HG03575 (cell line): ENCODE data around the gene CISH.

Source experiments
- ATAC-seq: cut with Tn5 transposase; IDR thresholded peaks from one replicate; pipeline ENCODE4 v1.9.1; 2021; ENCODE audit not compliant: unreplicated experiment, insufficient number of reproducible peaks, low FRiP score; ENCODE audit errors: extremely low read depth

Gene CISH

DNA sequence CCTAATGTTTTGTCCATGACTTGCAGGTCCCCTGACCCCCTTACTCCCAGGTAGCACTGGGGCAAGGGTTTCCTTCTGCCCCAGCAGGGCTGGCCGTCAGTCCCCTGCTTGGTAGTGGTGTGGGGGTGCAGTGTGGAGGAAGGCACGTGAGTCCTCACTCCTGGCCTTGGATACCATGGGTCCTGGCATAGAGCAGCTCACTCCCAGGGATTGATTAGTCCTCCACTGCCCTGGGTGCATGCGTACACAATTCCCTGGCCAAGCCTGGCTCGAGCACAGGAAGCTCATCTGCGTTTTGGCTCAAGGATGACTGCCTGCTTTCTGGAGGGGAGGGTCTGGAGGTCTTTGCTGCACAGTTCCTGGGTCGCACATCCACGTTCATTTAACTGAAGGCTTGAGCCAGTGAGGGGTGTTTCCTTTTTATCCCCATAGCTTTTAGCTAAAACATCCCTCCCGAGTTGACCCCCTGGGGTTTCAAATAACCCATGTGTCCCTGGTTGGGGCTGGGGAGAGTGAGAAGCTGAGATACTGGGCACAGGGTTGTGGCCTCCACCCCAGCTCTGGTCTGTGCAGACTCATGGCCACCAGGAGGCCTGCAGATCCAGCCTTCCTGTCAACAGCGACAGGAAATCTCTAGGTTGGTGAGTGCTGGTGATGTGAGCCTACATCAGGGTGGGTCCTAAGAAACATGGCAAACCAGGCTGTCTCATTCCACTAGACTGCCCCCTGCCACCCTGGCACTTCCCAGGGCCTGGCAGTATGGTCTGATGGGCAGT is 30.7 kb downstream of the CISH start:
- ATAC-seq, result no peak

DNA sequence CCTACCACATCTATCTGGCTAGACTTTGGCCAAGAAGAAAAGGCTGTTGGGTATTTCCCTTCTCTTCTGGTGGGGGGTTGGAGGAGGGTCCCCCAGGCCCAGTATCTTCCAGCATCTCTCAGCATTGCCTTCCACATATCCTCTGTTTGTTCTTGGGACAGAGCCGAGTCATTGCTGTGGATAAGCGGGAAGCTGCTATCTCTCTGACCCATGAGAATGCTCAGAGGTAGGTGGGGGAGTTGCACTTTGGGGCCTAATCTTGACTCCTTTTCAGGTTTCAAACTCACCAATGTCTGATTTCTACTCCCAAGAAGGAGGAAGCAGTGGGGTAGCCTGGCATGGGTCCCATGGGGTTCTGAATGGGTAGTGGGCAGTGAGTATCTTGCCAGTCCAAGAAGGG is 34.2 kb downstream of the CISH start:
- no peak for ATAC-seq

DNA sequence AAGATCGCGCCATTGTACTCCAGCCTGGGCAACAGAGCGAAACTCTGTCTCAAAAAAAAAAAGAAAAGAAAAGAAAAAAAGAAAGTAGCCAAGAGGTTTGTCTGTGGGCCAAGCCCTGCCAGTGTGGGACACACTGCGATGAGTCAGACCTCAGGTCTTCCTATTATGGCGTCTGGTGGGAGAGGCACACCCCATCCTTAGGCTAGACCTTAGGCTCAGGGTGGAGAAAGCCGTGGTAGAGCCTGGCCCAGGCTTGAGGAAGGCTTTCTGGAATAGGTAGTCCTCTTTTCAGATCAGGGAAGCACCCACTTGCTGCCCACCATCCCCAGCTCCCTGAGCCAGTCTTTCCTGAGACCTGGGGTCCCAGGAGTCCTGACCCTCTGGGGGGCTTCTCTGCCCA is 36.2 kb downstream of the CISH start:
- no peak for ATAC-seq

DNA sequence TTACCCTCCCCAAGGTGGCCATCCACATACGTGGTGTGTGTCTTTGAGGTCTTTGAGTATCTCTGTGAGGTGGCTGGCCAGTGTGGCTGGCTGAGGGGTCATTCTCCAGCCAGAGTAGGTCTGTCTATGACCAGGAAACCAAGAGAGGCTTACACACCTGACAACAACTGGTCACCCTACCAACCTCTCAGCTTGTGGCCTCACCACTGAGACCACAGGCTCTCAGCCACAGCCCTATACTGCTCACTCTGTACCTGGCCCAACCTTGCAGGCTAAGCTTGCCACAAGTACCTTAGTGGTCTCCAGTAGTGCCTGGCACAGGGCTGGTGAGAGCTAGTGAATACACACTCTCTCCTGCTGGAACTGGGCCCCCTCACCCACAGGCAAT is 37.1 kb downstream of the CISH start:
- ATAC-seq, result no peak

DNA sequence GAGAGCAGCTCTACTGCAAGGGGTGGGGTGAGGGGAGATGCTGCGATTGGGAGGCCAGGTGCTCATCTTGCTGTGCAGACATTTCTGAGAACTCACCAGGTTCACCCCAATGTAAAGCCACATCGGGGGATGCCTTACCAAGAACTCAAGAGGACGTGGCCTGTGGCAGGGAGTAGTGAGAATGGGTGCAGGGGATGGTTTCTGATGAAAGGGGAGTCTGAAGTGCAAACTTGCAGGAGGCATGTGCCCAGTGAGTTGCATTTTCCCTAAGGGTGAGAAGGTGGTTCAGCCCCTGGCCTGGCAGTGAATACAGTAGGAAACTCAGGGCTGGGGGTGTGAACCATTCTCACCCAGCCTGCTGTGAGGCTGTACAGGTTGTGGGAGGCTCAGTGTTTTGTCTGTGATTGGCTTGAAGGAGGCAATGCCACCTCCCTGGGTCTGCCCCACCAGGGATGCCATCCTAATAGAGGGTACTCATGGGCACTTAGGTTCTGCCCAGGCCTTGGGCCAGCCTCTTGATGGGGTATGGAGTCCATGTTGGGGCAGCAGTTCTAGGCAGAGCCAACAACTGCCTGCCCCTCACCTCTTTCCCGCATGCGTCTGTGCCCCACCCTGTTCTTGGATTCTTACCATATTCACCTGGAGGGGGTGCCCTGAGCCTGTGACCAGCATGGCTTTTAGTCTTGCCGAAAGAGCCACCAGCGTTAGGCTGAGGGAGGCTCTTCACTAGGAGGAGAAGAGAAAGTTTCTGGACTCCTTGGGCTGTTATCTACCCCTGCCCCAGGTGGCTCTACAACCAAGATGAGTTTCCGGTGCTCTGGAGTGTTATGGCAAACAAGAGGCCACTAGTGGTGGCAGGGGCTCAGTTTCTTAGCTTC is 37.8 kb downstream of the CISH start:
- no peak for ATAC-seq

DNA sequence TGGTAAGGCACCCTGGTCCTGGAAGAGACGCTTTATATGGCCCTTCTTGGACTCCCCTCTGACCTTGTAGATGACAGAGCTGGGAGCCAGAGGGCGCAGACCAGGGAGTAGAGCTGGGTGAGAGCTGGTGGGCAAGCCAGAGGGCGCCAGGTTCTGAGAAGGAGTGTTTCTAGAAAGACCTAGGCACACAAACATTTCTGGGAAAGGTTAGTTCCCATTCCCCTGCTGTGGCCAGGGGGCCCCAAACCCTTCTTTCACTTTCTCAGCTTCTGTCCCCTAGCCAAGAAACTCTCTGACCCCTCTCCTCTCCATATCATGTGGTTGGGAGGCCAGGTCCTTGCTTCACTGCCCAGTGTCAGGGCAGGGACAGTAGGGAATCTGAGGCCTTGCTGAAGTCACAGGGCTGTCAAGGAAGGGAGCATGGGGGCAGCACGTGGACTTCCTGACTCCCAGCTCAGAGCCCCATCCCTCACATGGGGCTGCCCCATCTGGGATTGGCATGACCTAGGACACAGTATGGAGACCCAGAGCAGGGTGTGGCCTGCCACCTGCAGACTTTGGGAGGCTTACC is 38.7 kb downstream of the CISH start:
- ATAC-seq, result no peak

DNA sequence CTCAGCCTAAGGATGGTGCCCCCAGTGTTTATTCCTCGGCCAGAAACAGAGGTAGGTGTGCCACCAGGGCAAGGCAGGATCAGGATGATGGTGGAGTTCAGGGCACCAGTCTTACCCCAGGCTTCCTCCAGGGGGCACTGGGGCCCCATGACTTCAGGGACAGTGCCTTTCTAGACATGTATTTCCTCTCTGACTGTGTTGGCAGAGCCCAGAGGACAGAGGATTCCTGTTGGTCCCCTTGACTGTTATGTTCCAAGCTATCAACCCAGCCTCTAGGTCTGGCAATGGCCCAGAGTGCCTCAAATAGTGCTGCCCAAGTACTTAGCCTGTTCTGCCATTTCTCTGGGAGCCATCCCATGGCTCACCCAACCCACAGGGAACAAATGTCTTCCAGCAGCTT is 39.4 kb downstream of the CISH start:
- ATAC-seq, result no peak

DNA sequence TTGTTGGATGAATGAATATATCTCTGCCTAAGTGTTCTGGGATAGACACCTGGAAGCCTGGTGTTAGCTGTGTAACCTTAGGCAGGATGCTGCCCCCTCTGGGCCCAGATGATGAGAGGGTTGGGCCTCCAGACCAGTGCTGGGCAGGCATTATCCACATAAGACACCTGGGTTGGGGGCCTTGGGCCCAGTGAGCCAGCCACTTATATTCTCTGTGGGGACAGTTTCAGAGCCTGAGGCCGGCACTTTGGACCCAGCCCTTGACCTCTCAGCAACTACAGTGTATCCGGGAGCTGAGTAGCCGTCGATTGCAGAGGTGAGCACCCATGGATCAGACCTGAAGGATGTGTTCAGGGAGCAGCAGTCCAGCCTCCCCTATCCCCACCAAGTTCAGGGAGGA is 40.1 kb downstream of the CISH start:
- ATAC-seq, result no peak

DNA sequence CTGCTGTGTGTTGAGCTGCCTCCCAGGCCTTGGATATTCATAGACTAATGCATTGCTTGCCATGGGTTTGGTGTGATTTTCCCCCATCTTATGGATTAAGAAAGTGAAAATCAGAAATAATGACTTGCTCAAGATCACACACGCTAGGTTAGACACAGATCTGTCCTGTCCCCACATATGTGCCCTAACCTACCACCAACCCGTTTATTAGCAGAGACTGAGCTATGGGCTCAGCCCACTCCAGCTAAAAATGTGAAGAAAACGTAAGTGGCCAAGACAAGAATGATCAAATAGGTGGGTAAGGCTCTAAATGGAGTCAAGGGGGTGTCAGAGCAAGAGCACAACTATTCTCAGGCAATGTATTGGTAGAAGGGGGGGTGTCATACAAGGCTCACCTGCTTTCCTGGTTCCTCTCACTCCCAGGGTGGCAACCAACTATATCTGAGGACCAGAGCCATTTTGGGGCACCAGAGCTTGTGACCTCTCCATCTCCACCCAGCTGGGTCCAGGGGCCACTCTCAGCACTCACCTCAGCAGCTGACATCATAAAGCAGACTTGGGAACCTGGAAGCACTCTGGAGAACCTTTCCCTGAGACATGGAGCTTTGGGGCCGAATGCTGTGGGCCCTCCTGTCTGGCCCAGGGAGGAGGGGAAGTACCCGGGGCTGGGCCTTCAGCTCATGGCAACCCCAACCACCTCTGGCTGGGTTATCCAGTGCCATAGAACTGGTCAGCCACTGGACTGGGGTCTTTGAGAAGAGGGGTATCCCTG is 40.9 kb downstream of the CISH start:
- ATAC-seq, result no peak

DNA sequence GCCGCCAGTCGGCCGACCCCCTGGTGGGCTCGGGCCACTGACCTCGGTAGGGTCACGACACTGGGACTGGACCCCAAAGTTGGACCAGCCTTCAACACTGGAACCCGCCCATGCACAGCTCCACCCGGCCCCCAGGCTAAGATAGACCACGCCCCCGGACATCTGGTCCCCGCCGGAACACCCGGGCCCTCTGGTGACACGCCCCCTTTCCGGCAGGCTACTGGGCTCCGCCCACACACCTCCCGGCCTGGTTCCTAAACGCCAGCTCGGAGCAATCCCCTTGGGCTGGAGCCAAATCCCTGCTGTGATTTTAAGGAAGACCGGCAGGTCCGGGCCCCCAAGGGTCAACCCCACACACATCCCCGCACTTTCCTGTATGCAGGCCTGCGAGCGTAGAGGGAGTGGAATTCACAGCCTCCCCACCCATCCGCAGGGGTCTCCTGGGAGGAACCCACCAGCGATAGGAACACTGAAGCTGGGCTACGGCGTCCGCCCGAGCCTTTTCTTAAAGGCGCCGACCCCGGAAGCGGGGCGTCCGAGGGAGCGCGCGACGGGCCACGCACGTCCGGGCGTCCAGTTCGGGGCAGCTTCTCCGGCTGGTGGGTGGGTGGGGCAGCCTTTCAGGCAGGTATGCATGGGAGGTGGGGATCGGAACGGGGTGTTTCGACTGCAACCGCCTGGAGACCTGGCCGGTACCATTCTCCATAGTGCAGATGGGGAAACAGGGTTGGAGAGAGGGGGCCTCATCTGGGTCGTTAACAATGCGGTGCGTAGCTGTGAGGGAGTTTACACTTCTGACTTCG is 42.4 kb downstream of the CISH start, which contains the start of gene HEMK1:
Gene HEMK1 (plus strand): TSS at position 576 of the 803 bp plus-strand sequence. CDS start 1,583 bp downstream, outside the sequence.
- peak; percentile 28 for ATAC-seq

DNA sequence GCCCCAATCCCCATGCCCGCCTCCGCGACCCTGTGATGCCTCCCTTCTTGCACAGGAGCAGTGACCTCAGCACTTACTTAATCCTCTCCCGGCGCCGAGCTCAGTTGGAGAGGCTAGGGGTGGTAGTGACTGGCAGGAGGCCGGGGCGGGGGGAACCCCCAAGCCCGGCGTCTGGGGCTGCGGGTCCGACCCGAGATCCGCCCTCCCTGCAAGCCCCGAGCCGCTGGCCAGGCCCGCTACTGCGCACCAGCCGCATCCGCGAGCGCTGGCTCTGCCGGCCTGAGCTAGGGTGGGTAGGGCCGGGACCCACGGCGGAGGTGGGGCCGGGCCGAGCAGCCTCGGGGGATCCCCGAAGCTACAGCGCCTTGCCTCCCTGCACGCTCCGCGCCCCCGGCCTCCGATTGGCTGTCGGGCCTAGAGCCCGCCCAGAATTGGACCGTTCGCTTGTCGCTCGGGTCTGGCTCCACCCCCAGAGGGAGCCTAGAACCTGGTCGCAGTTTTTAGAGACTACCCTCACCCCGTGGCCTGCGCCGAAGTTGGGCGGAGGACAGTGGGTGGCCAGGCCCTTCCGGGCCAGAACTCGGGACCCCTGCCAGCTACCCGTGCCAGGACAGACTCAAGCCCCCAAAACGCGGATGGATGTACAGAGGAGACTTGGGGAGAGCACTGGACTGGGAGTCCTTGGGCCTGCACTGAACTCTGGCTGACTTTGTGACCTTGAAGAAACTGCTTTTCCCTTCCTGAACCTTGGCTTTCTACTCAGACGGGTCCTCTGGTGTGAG is 44.0 kb downstream of the CISH start, which contains the start of gene C3orf18:
Gene C3orf18 (minus strand): TSS at position 362 of the 782 bp plus-strand sequence. CDS start 2,048 bp downstream, outside the sequence.
- peak; percentile 42 for ATAC-seq

DNA sequence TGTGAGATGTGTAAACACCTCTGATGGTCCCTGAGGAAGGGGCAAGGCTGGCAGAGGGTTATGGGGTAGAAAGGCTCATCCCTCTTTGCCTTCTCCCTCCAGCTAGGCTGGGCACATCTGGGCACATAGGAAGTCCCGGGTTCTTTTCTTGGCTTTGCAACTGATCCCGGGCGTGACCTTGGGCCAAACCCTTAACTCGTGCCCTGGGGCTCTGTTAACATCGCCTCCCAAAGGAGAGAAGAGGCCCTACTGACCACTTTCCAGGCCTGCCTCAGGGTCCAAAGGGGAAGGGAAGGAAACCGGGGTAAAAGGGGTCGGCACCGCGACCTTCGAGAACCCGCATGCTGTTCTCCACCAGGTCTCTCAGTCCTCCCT is 44.6 kb downstream of the CISH start:
- ATAC-seq, result no peak

DNA sequence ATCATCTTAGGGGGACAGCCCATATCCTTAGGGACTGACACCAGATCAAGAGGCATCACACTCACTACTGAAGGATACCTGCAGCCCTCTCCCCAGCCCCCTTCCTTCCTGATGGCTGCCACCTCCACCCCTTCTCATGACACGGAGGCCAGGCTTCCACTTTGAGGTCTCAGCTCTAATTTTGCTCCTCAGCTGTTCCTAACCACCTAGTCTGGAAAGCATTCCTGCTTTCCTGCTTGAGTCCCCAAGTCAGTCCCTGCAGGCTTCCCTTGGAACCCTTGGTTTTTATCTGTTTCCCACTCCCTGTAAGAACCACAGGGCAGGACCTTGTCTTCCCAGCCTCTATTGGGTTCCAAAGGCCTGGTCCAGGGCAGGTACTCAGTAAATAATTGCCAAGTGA is 47.3 kb downstream of the CISH start:
- ATAC-seq, result no peak

DNA sequence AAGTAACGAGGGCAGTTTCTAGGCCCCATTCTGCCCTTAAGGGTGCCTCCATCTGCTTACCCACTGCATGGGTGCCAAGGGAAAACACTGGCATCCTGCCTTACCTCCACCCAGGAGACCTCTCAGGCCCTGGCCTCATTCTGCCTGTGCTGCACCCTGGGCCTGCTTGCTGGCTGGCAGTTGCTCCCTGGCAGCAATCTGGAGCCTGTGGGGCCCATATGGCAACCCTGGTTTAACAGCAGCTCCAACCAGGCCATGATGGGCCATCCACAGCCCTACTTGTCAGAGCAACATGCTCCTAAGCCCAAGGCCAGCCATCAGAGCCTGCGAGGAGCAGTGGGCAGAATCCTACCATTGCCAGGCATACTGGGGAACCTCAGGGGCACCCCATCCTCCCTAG is 47.7 kb downstream of the CISH start:
- ATAC-seq, result no peak

DNA sequence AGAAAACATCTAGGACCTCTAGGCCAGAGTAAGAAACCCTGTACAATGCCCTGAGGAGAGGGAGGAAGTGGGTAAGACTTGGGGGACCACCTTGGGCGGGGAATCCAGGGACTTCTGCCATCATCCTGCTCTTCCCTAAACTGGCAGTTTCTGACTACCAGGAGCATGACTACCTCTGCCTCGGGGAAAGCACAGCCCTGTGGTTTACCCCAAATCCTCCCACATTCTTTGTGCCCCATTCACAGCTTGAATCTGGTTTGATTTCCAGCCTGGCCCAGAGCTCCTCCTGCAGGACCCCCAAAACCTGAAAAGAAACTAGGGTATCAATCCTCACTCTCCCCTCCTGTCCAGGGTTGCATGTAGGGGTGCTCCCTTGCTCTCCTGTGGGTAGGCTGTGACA is 48.7 kb downstream of the CISH start:
- no peak for ATAC-seq

DNA sequence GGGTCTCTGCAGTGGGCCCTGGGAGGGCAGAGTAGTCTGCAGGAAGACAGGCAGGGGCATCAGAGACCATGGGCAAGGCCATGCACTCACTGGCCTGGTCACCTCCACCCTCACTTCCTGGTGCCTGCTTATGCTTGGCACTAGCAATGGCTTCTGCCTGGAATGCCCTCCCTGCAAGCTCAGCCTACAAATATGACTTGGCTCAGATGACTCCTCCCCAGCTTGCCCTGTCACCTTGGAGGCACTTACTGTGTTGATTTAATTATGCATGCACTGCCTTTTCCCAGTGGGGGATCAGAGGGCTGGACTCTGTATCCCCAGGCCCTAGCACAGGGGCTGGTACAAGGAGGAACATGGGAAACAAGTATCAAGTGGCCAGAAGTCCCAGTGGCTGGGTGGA is 51.9 kb downstream of the CISH start:
- no peak for ATAC-seq

DNA sequence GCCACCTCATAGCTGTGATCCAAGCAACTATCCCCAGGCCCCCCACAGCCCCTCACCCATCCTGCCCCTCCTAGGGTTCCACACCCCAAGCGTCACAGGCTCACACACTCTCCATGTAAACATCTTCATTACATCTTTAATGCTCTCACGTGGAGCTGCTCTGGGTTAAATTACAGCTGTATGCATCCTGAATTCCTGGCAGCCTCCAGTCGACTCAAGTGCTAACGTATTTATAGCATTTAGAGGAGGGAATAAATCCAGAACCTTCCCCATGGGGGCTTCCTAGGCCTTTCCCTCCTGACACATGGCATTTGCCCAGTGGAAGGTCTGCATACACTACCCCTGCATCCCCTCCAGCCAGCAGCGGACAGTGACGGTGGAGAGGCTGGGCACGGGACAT is 53.7 kb downstream of the CISH start:
- ATAC-seq, result no peak

DNA sequence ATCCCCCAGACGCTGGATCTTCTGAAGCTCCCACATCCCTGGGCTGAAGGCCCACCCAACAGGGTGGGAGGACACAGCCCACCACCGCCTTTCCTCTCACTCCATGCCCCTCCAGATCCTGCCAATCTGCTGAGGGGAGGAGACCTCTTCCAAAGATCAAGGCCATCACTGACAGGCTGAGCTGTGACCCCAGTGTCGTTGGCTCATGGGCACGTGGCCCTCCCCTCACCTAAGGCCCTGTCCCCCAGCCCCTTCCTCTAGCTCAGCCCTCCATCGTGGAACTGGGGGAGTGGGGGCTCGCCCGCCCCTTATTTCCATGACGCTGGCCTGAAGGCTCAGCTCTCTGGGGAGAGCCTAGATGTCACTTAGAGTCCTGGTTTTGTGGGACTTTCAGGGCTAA is 54.5 kb downstream of the CISH start:
- no peak for ATAC-seq
